HepG2 (cell line): Measurements from ENCODE around the gene EEIG1. TPM values are rescaled to one million over a fixed set of nuclear protein-coding genes. Genes with fewer than 3 reads are reported as not detected.
A peak's percentile ranks its signal among the peaks of the same experiment; 100 is the strongest.

Source experiments
- ATM ChIP-seq: fragments of 450-650 bp; IDR thresholded peaks from 2 replicates; pipeline ENCODE4 v1.7.1; 2017; ENCODE audit warnings: mild to moderate bottlenecking, borderline replicate concordance
- BHLHE40 ChIP-seq: IDR thresholded peaks from 2 replicates; pipeline ENCODE4 v1.6.1; 2011; ENCODE audit warnings: low read length, improper control_type of control experiment
- BRD4 ChIP-seq: sonication (generic); formaldehyde crosslinking; IDR thresholded peaks from 2 replicates; pipeline ENCODE4 v1.4.0; 2020; ENCODE audit warnings: missing genetic modification reagents
- DNMT3B ChIP-seq: conservative IDR thresholded peaks from 2 replicates; pipeline ENCODE4 v1.6.1; 2016; ENCODE audit warnings: missing biosample characterization, control low read depth
- GATAD2A ChIP-seq: IDR thresholded peaks from 2 replicates; pipeline ENCODE4 v1.6.1; 2016
- JDP2 ChIP-seq: sonication (generic); formaldehyde crosslinking; IDR thresholded peaks from 2 replicates; pipeline ENCODE4 v1.8.1; 2022; ENCODE audit warnings: missing genetic modification reagents, borderline replicate concordance
- MAFK ChIP-seq, 2 experiments: IDR thresholded peaks in 1 of 2; conservative IDR thresholded peaks in 1 of 2; 2 replicates each; pipeline ENCODE4 v1.6.1; 2011; ENCODE audit warnings: improper control_type of control experiment in 2 of 2, low read length in 2 of 2
- MED8 ChIP-seq: sonication (generic); formaldehyde crosslinking; IDR thresholded peaks from 2 replicates; pipeline ENCODE4 v1.8.1; 2023; ENCODE audit warnings: mild to moderate bottlenecking, missing genetic modification reagents; ENCODE audit not compliant: insufficient replicate concordance
- PPARG ChIP-seq: conservative IDR thresholded peaks from 2 replicates; pipeline ENCODE4 v1.6.1; 2016; ENCODE audit warnings: missing biosample characterization, missing genetic modification reagents
- RELA ChIP-seq: sonication (generic); formaldehyde crosslinking; IDR thresholded peaks from 2 replicates; pipeline ENCODE4 v1.4.0; 2020; ENCODE audit warnings: missing genetic modification reagents
- SP1 ChIP-seq, 2 experiments: fragments of 450-650 bp in 1 of 2; sonication (generic) in 1 of 2; formaldehyde crosslinking in 1 of 2; IDR thresholded peaks; 2 replicates each; pipeline versions ENCODE4 v1.4.0 to v1.6.1; 2016 to 2020; ENCODE audit warnings: missing genetic modification reagents in 1 of 2
- SRY ChIP-seq: sonication (generic); formaldehyde crosslinking; IDR thresholded peaks from 2 replicates; pipeline ENCODE4 v1.8.0; 2022; ENCODE audit warnings: mild to moderate bottlenecking, missing genetic modification reagents
- TMF1 ChIP-seq: sonication (generic); formaldehyde crosslinking; IDR thresholded peaks from 2 replicates; pipeline ENCODE4 v1.8.1; 2022; ENCODE audit warnings: low read depth, missing genetic modification reagents
- ZBTB8A ChIP-seq: sonication (generic); formaldehyde crosslinking; IDR thresholded peaks from 2 replicates; pipeline ENCODE4 v1.4.0; 2020; ENCODE audit warnings: mild to moderate bottlenecking, low read depth, missing genetic modification reagents, borderline replicate concordance
- ZHX1 ChIP-seq: sonication (generic); formaldehyde crosslinking; IDR thresholded peaks from 2 replicates; pipeline ENCODE4 v1.8.1; 2022; ENCODE audit warnings: low read depth, mild to moderate bottlenecking, missing genetic modification reagents
- ZNF382 ChIP-seq: sonication (generic); formaldehyde crosslinking; IDR thresholded peaks from 2 replicates; pipeline ENCODE4 v1.5.0; 2020; ENCODE audit warnings: missing genetic modification reagents, mild to moderate bottlenecking, borderline replicate concordance
- ZNF574 ChIP-seq: sonication (generic); formaldehyde crosslinking; IDR thresholded peaks from 2 replicates; pipeline ENCODE4 v1.4.0; 2020; ENCODE audit warnings: missing genetic modification reagents
- ZNF614 ChIP-seq: IDR thresholded peaks from 2 replicates; pipeline ENCODE4 v1.6.1; 2018; ENCODE audit warnings: missing biosample characterization, missing genetic modification reagents, inconsistent platforms, borderline replicate concordance
- ZNF724P ChIP-seq: sonication (generic); formaldehyde crosslinking; IDR thresholded peaks from 2 replicates; pipeline ENCODE4 v1.8.0; 2022; ENCODE audit warnings: missing genetic modification reagents, borderline replicate concordance
- ZNF75D ChIP-seq: sonication (generic); formaldehyde crosslinking; IDR thresholded peaks from 2 replicates; pipeline ENCODE4 v1.8.1; 2023; ENCODE audit warnings: missing genetic modification reagents, mild to moderate bottlenecking, borderline replicate concordance
- polyA plus RNA-seq, 8 experiments: library from polyadenylated mRNA; depleted of rRNA in 3 of 8; stranded (reverse) in 7 of 8; unstranded in 1 of 8; fragments of >200 nt; fragmentation: Illumina TruSeq in 4 of 8; extraction: Trizol in 4 of 8; gene quantifications; 2 replicates each; pipeline versions ENCODE4 v1.2.1 to v1.2.3, GENCODE V29; 2011 to 2016; ENCODE audit warnings: low read depth in 4 of 8, missing spikeins in 1 of 8, mixed read lengths in 1 of 8; ENCODE audit not compliant: insufficient read depth in 1 of 8
- total RNA-seq, 5 experiments: library from RNA; depleted of rRNA; stranded (reverse); fragments of >200 nt; fragmentation: Illumina TruSeq; extraction: Trizol; gene quantifications; 2 replicates each; pipeline ENCODE4 v1.2.3, GENCODE V29; 2016; ENCODE audit warnings: low read depth in 1 of 5

Gene EEIG1
- total and polyA plus RNA-seq, 2 of the 13 experiments (the other 11 are each of a cell fraction or from before 2014, with no cell fraction given): 16.6 to 25.2 TPM

- TF ChIP-seq ZHX1 (CRISPR knock-in tag) (no peak), SP1 (IDR thresholded peaks at IDR 0.05) (no peak), SP1 (CRISPR knock-in tag; IDR thresholded peaks at IDR 0.05) (no peak), BRD4 (CRISPR knock-in tag) (no peak), JDP2 (CRISPR knock-in tag) (no peak), ATM (no peak), ZNF382 (CRISPR knock-in tag) (no peak), TMF1 (CRISPR knock-in tag) (no peak), GATAD2A (CRISPR knock-in tag) (peak; percentile 84), SRY (no peak), RELA (no peak), ZNF75D (CRISPR knock-in tag) (no peak), ZNF574 (0 out of 2 replicates have a peak, but pooled peaks have one; percentile 12), ZBTB8A (CRISPR knock-in tag) (no peak), MED8 (no peak), DNMT3B (CRISPR knock-in tag) (no peak), MAFK (conservative IDR thresholded peaks at IDR 0.05 in 1 of 2, IDR thresholded peaks at IDR 0.05 in 1 of 2; ENCODE audit: low read length in 2 of 2) (peak in 1 of 2 experiments; percentile 41; a peak in 1 of 4 replicates), ZNF724P (CRISPR knock-in tag) (no peak), ZNF614 (no peak), PPARG (CRISPR knock-in tag) (no peak; the same call in 1 of the 2 replicates), BHLHE40 (peak; percentile 17; the same call in 1 of the 2 replicates)
Measured at GRCh38 chr9:127987103-127987614, 6.4 kb upstream of the EEIG1 start (continued).
